B cell (primary cell): ENCODE measurements around the gene ZNF691. TPM values are rescaled to one million over a fixed set of nuclear protein-coding genes. Genes with fewer than 3 reads are reported as not detected.

Experiments
- ATAC-seq: fragments of 200-7000 bp; cut with Tn5 transposase; one replicate; pipeline ENCODE4 v1.10.0; 2021; ENCODE audit warnings: low read depth, mild to moderate bottlenecking, moderate number of reproducible peaks, moderate library complexity
- CTCF ChIA-PET: fragments of 350-600 bp; sonication (Branson Sonifier 250); formaldehyde crosslinking; loops from one replicate; lab custom pipeline; 2021; ENCODE audit warnings: antibody characterized with exemption, inconsistent platforms; lab: Charles Lee
- POLR2A ChIA-PET: fragments of 350-600 bp; sonication (Branson Sonifier 250); formaldehyde crosslinking; loops from one replicate; lab custom pipeline; 2021; ENCODE audit warnings: antibody characterized with exemption; lab: Charles Lee
- DNase-seq: peaks from one replicate; pipeline ENCODE4 v3.0.0; 2013
- H2AFZ ChIP-seq: 2 replicates; pipeline ENCODE4 v1.6.1; 2012; ENCODE audit warnings: mild to moderate bottlenecking, low read depth, low read length; ENCODE audit not compliant: insufficient read depth, poor library complexity, severe bottlenecking
- H3K27ac ChIP-seq, 2 donors: 1 replicate in 1 of 2; 2 replicates in 1 of 2; pipeline ENCODE4 v1.5.1; 2012 to 2013; ENCODE audit warnings: low read length in 2 of 2, mild to moderate bottlenecking in 2 of 2, moderate library complexity in 1 of 2
- H3K27me3 ChIP-seq, 4 experiments: fragments of 200-600 bp in 1 of 4; sonication (generic) in 1 of 4; replicated peaks in 1 of 4; 1 replicate in 2 of 4; 2 replicates in 2 of 4; pipeline versions ENCODE4 v1.6.1 to v1.7.0; 2013 to 2016; ENCODE audit warnings: low read length in 3 of 4, mild to moderate bottlenecking in 2 of 4, mixed read lengths in 1 of 4, moderate library complexity in 1 of 4; ENCODE audit not compliant: insufficient read depth in 4 of 4, control insufficient read depth in 3 of 4; ENCODE audit errors: control extremely low read depth in 1 of 4
- H3K36me3 ChIP-seq, 2 experiments: replicated peaks in 1 of 2; 1 replicate in 1 of 2; 2 replicates in 1 of 2; pipeline versions ENCODE4 v1.6.1 to v1.7.1; 2013; ENCODE audit warnings: low read length in 1 of 2; ENCODE audit not compliant: insufficient read depth in 2 of 2, control insufficient read depth in 1 of 2; ENCODE audit errors: control extremely low read depth in 1 of 2, extremely low read depth in 1 of 2
- H3K4me1 ChIP-seq, 2 donors: fragments of 200-600 bp in 1 of 2; sonication (generic) in 1 of 2; 1 replicate in 1 of 2; 2 replicates in 1 of 2; pipeline versions ENCODE4 v1.5.1 to v1.6.1; 2013 to 2017; ENCODE audit warnings: low read length in 2 of 2; ENCODE audit not compliant: control insufficient read depth in 2 of 2, insufficient read depth in 2 of 2
- H3K4me2 ChIP-seq: replicated peaks from 2 replicates; pipeline ENCODE3; 2012; ENCODE audit warnings: mild to moderate bottlenecking, low read depth, low read length; ENCODE audit not compliant: poor library complexity, severe bottlenecking
- H3K4me3 ChIP-seq, 5 experiments: fragments of 200-600 bp in 1 of 5; sonication (generic) in 1 of 5; 1 replicate in 3 of 5; 2 replicates in 2 of 5; pipeline versions ENCODE4 v1.5.1 to v1.7.0; 2011 to 2016; ENCODE audit warnings: low read length in 4 of 5, mild to moderate bottlenecking in 4 of 5, low read depth in 2 of 5, control low read depth in 1 of 5, moderate library complexity in 1 of 5; ENCODE audit not compliant: insufficient read depth in 1 of 5; ENCODE audit errors: control extremely low read depth in 1 of 5, extremely low read depth in 1 of 5
- H3K79me2 ChIP-seq: fragments of 200-600 bp; sonication (generic); one replicate; pipeline ENCODE4 v1.6.0; 2016; ENCODE audit warnings: low read length; ENCODE audit not compliant: control insufficient read depth, insufficient read depth
- H3K9ac ChIP-seq: fragments of 200-600 bp; sonication (generic); 2 replicates; pipeline ENCODE4 v1.6.1; 2017; ENCODE audit warnings: mild to moderate bottlenecking, low read length, moderate library complexity
- H3K9me3 ChIP-seq, 3 donors: one replicate each; pipeline versions ENCODE4 v1.6.1 to v1.7.1; 2013; ENCODE audit warnings: low read length in 2 of 3; ENCODE audit not compliant: control insufficient read depth in 2 of 3, insufficient read depth in 1 of 3; ENCODE audit errors: control extremely low read depth in 1 of 3
- H4K20me1 ChIP-seq: 2 replicates; pipeline ENCODE4 v1.6.0; 2012; ENCODE audit warnings: mild to moderate bottlenecking, low read length; ENCODE audit not compliant: insufficient read depth, control insufficient read depth, poor library complexity, severe bottlenecking
- H3K27ac Mint-ChIP-seq: one replicate; pipeline ENCODE4 v1.8.0; 2021; ENCODE audit warnings: mixed read lengths
- H3K27me3 Mint-ChIP-seq: one replicate; pipeline ENCODE4 v1.8.0; 2021; ENCODE audit warnings: mixed read lengths
- H3K4me1 Mint-ChIP-seq: one replicate; pipeline ENCODE4 v1.8.0; 2021; ENCODE audit warnings: mixed read lengths
- H3K4me3 Mint-ChIP-seq: one replicate; pipeline ENCODE4 v1.8.0; 2021; ENCODE audit warnings: mixed read lengths
- H3K9me3 Mint-ChIP-seq: one replicate; pipeline ENCODE4 v1.8.0; 2022; ENCODE audit warnings: mixed read lengths; ENCODE audit not compliant: insufficient read depth
- CTCF ChIP-seq: fragments of 200-600 bp; IDR thresholded peaks from one replicate; pipeline ENCODE4 v1.8.0; 2022; ENCODE audit warnings: antibody characterized with exemption, mild to moderate bottlenecking
- EZH2 ChIP-seq: IDR thresholded peaks from 2 replicates; pipeline ENCODE4 v1.6.1; 2012; ENCODE audit warnings: borderline replicate concordance, low read depth, mild to moderate bottlenecking, moderate library complexity, low read length; ENCODE audit not compliant: insufficient read depth, poor library complexity, severe bottlenecking
- WGBS: methylation state at CpG from one replicate; pipeline ENCODE4 v1.1.5; 2013; ENCODE audit warnings: missing lambda C conversion rate; ENCODE audit not compliant: insufficient coverage; 5-methylcytosine and 5-hydroxymethylcytosine counted together
- intact Hi-C: fragments of 100-400 bp; cut with micrococcal nuclease; formaldehyde crosslinking; loops from one replicate; pipeline ENCODE4 v1.10.0; 2022
- polyA plus RNA-seq: library from polyadenylated mRNA; depleted of rRNA; stranded (reverse); fragments of >200 nt; gene quantifications from 2 replicates; pipeline ENCODE4 v1.2.3, GENCODE V29; 2012
- total RNA-seq, 2 donors: library from RNA; stranded (reverse); fragments of 120-200 nt in 1 of 2; gene quantifications; 1 replicate in 1 of 2; 2 replicates in 1 of 2; pipeline versions ENCODE4 v1.2.3 to v1.2.4, GENCODE V29; 2013 to 2022

ZNF691 gene
- total and polyA plus RNA-seq, 2 donors (not counting 1 experiment from before 2014, with no cell fraction given) = 12.4 to 17.1 TPM

DNA sequence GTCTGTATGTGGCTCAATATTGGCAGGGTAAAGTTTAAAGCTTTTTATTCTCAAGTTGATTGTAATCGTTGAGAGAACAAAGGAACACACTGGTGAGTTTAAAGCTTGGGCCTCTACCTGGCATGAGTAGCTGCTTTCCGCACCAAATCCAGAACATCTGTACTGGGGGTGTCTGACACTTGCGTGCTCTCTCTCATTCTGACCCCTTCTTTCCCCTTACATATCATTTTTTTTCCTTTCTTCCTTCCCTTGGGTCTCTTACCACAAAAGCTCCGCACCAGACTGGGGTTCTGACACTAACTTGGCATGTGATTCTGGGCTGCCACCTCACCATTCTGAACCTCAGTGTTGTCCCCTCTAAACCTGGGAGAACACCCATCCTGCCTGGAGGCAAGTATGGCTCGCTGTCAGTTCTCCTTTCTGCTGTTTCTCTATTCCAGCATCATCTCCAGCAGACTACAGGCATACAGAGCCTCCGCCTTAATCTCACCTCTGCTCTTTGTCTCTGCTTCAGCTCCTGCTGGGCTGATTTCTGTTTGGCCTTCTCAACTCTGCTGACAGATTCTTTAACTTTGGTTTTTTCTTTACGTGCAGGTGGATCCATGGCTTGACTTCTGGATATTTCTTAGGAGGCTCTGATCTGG is 30.4 kb upstream of the ZNF691 start:
- CTCF ChIA-PET = interaction anchor here (0.6 to 1.7 kb wide), 4 partner anchors 9 to 257 kb away, joined by 3 to 6 read pairs (median 3); partner anchors contain the start of genes C1orf50 and P3H1
- H3K4me3 Mint-ChIP-seq = peak overlapping the region; percentile 89
- H3K27me3 Mint-ChIP-seq = no peaks in the 10 kb centered on the region
- H3K4me2 ChIP-seq = peak overlapping the region; percentile 89
- DNase-seq (peak; percentile 41), ATAC-seq (no peak)
- intact Hi-C loops = loop anchor here (2.0 kb wide), 3 partner anchors 143 to 357 kb away; partner anchors contain the start of genes CFAP57, EBNA1BP2 and SLC2A1
- H4K20me1 ChIP-seq = no peaks in the 10 kb centered on the region
- H3K27me3 ChIP-seq = no peaks in the 10 kb centered on the region
- POLR2A ChIA-PET = interaction anchor here (0.6 to 2.4 kb wide), 3 partner anchors 30 to 405 kb away, joined by 4 to 16 read pairs (median 4); partner anchors contain the start of gene ZNF691
- peak overlapping the region; percentile 92 for H3K27ac Mint-ChIP-seq
- WGBS = 44% methylated on average over 5 of the region's 7 CpGs
- peaks cover 20% of the 10 kb centered on the region for H3K4me1 Mint-ChIP-seq
- H3K27ac ChIP-seq = peak overlapping the region; percentile 65 to 81
- H3K9me3 ChIP-seq = no peaks in the 10 kb centered on the region
- H2AFZ ChIP-seq = peak overlapping the region; percentile 92
- H3K9me3 Mint-ChIP-seq = no peaks in the 10 kb centered on the region
- peaks cover 21% of the 10 kb centered on the region for H3K79me2 ChIP-seq
- peak overlapping the region; percentile 57 to 82 (median 77) for H3K4me3 ChIP-seq
- H3K36me3 ChIP-seq = peaks cover 2 to 3% of the 10 kb centered on the region in 2 experiments
- no peak for TF ChIP-seq CTCF
- no peak for TF ChIP-seq EZH2
- H3K4me1 ChIP-seq = peaks cover 13% of the 10 kb centered on the region in 2 donors
- peak overlapping the region; percentile 81 for H3K9ac ChIP-seq
